Left colon (tissue), 2 donors: ENCODE data around the gene STX5. TPM values are rescaled to one million over a fixed set of nuclear protein-coding genes. Genes with fewer than 3 reads are reported as not detected.
"Not testable (repeated sequence)": the region's sequence is repeated elsewhere in the genome, so short reads cannot be mapped to it uniquely, and the experiment has no call there.

ENCODE experiments used
- ATAC-seq: fragments of 200-7000 bp; cut with Tn5 transposase; one replicate; pipeline ENCODE4 v1.9.1; 2020; ENCODE audit warnings: mild to moderate bottlenecking, moderate library complexity
- DNase-seq, 2 donors: peaks; one replicate each; pipeline ENCODE4 v3.0.0-alpha.2; 2020
- intact Hi-C, 2 donors: fragments of 100-400 bp; cut with DNase I in 1 of 2; cut with micrococcal nuclease in 1 of 2; formaldehyde crosslinking; loops; one replicate each; pipeline versions ENCODE4 v1.11.2 to v1.14.0; 2022; cut with DNase I, micrococcal nuclease
- total RNA-seq, 2 donors: library from RNA; stranded (reverse); fragmentation: NEBNext Ultra II Directional; extraction: Animal tissue kit (Norgen Biotek cat#: 25700); gene quantifications; one replicate each; pipeline ENCODE4 v1.2.1, GENCODE V29; 2021
- donor health status: DM: no; HTN: no; CAD: no.
- donor health status: DM: yes; HTN: yes; CAD: no.

The STX5 gene
- total RNA-seq, 2 donors from 2014 or later, result 37.7 to 39.6 TPM

DNA sequence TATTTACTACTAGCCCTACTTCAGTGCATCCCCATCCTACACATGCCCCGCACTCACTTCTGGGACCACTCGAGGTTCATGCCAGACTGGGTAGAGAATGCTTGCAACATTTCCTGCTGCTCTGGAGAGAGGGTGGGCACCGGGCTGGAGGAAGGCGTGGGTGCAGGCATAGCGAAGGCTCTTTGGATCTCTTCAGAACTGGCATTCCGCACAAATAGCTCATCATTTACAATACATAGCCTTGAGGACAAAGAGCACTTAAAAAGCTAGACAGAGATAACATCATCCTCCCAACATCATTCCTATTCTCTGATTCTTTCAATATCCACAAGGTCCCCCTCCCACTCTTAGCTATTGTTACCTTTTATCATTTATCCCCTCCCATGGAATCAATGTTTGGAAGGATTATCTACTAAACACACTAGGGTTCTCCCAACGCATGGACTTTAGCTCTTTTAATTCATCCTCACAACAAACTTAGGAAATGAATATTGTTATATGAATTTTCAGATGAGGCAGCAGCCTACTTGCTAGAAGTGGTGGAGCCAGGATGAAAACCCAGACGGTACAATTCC lies 37.6 kb downstream of the STX5 start:
- ATAC-seq (no peak), DNase-seq (no peak)
- intact Hi-C loops, result no loop called here

GRCh38 chr11:62792202-62792575 lies 39.7 kb downstream of the STX5 start:
- DNase-seq, result peak in 1 of 2 donors; percentile 32
- no peak for ATAC-seq
- intact Hi-C loops, result no loop called here

- ATAC-seq (peak; percentile 78), DNase-seq (peak; percentile 85 to 92)
- intact Hi-C loops, result no loop called here
These were observed 40.2 kb downstream of the STX5 start, which contains the start of gene TMEM223 for GRCh38 chr11:62791501-62792201. TMEM223 (minus strand) TSS chr11:62792006; CDS start chr11:62791994, 12 bp downstream.

GRCh38 chr11:62789576-62789975 lies 42.3 kb downstream of the STX5 start:
- DNase-seq, result no peak
- no peak for ATAC-seq
- intact Hi-C loops, result loop anchor here in 1 of 2 donors (5.0 kb wide), 1 partner anchor 73 kb away; no protein-coding TSS in a partner anchor

DNA sequence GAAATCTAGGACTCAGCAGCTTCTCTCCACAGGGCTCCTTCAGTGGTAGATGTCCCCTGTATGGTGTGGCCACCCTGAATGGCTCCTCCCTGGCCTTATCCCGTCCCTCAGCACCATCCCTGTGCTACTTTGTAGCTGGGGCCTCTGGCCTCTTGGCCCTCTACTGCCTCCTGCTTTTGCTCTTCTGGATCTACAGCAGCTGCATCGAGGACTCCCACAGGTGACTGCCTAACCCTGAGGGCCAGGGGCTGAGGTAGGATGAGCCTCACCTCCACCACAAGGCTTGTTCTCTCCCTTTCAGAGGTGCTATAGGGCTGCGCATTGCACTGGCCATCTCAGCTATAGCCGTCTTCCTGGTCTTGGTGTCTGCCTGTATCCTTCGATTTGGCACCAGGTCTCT lies 42.9 kb downstream of the STX5 start:
- intact Hi-C loops, result loop anchor here in 1 of 2 donors (5.0 kb wide), 1 partner anchor 73 kb away; no protein-coding TSS in a partner anchor
- ATAC-seq (no peak), DNase-seq (no peak)

DNA sequence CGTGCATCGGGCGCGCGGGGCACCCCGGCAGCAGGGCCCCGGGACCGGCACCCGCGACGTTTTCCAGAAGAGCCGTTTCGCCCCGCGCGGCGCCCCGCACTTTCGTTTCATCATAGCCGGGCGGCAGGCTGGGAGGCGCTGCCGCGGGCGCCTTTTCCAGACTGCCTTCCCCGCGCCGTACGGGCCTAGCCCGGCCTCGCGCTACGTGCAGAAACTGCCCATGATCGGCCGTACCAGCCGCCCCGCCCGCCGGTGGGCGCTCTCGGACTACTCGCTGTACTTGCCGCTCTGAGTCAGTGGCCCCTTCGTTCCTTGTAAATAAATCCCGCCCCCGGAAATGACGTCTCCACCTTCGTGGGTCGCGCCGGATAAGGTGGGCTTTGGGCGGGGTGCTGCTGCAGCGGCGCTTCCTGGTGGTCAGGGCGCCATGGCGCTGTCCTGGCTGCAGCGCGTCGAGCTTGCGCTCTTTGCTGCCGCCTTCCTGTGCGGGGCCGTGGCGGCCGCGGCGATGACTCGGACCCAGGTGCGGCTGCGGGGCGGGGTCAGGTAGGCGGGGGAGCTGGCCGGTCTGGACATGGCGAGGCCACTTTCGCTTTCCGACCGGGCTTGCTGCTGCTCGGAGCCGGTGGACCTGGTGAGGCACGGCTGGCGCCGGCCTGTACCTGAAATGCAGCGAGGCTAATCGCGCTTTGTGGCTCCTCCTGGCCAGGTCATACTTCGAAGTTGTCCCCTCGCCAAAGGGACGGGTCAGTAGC lies 44.7 kb downstream of the STX5 start, which contains the start of gene TMEM179B:
Gene TMEM179B (plus strand): TSS at position 398 of the 755 bp plus-strand sequence. CDS start 30 bp downstream, at position 428.
- DNase-seq (peak; percentile 99 to 100), ATAC-seq (peak; percentile 79)
- intact Hi-C loops, result loop anchor here in 1 of 2 donors (5.0 kb wide), 1 partner anchor 75 kb away; no protein-coding TSS in a partner anchor

- intact Hi-C loops, result loop anchor here in 1 of 2 donors (5.0 kb wide), 1 partner anchor 76 kb away; no protein-coding TSS in a partner anchor
- ATAC-seq (peak; percentile 66), DNase-seq (peak; percentile 84 to 92)
These were observed 45.4 kb downstream of the STX5 start for GRCh38 chr11:62786318-62787004.

- DNase-seq (no peak), ATAC-seq (no peak)
- intact Hi-C loops, result no loop called here
These were observed 49.1 kb downstream of the STX5 start for GRCh38 chr11:62782753-62783152.

GRCh38 chr11:62778441-62778840 lies 53.4 kb downstream of the STX5 start:
- DNase-seq, result no peak
- ATAC-seq, result no peak
- intact Hi-C loops, result no loop called here

DNA sequence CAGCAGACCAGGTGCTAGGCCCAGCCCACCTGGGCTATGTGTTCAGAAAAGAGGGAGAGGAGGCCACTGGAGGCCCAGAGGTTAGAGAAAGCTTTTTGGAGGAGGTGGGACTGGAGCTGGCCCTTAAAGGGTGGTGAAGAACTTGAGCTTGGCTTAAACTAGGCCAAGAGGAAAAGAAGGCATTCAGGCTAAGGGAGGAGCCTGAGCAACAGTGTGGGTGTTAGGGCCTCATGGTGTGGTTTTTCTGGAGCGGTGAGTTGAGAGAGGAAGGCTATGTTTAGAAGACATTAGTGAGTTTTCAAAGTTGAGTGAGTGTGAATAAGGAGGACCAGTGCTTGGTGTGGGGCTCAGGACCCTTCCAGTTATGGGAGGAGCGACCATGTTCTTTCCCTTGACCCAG lies 54.5 kb downstream of the STX5 start:
- no peak for ATAC-seq
- intact Hi-C loops, result no loop called here

GRCh38 chr11:62775646-62776045 lies 56.2 kb downstream of the STX5 start:
- intact Hi-C loops, result no loop called here
- ATAC-seq (no peak), DNase-seq (no peak)

More for the DNA sequence above, 54.5 kb downstream of the STX5 start:
- no peak for DNase-seq

DNA sequence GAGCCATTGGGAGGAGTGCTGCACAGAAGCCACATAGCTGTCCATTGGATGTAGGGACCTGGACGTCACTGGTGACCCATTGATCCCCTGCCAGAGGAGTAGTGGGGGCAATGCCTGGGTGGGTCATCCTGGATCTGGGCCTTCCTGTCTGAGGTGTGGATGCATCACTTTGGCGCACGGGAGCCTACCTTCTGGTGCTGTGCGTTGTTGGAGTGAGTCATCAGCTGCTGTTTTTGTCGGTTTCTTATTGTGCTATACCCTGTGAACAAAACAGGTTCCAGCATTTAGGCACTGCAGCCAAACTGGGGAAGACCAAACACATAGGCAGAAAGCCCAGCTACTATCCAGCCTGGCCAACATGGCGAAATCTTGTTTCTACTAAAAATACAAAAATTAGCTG lies 57.4 kb downstream of the STX5 start:
- intact Hi-C loops, result no loop called here
- ATAC-seq (no peak), DNase-seq (no peak)

GRCh38 chr11:62771144-62772021 lies 60.5 kb downstream of the STX5 start, which contains the start of gene TAF6L:
TAF6L (plus strand) TSS chr11:62771396; CDS start chr11:62775784, 4,388 bp downstream.
- peak; percentile 98 to 99 for DNase-seq
- intact Hi-C loops, result no loop called here
- ATAC-seq, result peak; percentile 94

- intact Hi-C loops, result no loop called here
- DNase-seq (peak in 1 of 2 donors; percentile 34), ATAC-seq (peak; percentile 11)
These were observed 61.1 kb downstream of the STX5 start for GRCh38 chr11:62770778-62771143.

- intact Hi-C loops, ATAC-seq: not testable (repeated sequence)
- DNase-seq, result peak in 1 of 2 donors; percentile 35
These were observed 71.0 kb downstream of the STX5 start for GRCh38 chr11:62760867-62761227.

- no peak for DNase-seq
- ATAC-seq, result no peak
- intact Hi-C loops, result no loop called here
These were observed 73.7 kb downstream of the STX5 start for GRCh38 chr11:62757846-62758788.
